GM18867 (cell line): ENCODE results near the gene CACNA2D2.

Experiments
- ATAC-seq: cut with Tn5 transposase; IDR thresholded peaks from one replicate; pipeline ENCODE4 v1.9.1; 2021; ENCODE audit warnings: mild to moderate bottlenecking, moderate library complexity; ENCODE audit not compliant: unreplicated experiment

CACNA2D2 gene

DNA sequence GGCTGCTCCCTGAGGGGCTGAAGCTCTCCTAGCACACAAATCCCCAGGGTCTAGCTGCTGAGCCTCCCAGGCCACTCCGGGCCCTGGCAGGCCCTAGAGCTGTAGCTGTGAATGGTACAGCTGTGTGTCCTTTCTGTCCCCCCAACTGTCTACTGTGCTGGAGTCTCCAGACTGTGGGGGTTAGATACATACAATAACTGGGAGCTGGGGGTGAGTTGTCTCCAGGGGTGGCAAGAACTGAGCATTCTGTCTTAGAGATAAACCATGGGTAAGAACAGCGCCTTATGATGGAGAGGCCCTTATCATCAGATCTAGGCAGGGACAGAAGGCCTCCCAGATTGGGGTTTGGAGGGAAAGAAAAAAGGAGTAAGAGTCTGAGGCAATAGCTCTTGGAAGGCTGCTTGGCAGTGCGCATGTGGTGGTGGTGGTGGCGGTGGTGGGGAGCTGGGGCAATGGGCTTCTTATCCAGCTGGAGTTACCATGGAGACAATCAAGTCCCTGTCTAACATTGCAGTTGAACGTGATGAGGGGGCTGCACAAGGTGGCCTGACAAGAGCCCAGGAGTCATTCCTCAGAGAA is 149.2 kb downstream of the CACNA2D2 start:
- no peak for ATAC-seq

DNA sequence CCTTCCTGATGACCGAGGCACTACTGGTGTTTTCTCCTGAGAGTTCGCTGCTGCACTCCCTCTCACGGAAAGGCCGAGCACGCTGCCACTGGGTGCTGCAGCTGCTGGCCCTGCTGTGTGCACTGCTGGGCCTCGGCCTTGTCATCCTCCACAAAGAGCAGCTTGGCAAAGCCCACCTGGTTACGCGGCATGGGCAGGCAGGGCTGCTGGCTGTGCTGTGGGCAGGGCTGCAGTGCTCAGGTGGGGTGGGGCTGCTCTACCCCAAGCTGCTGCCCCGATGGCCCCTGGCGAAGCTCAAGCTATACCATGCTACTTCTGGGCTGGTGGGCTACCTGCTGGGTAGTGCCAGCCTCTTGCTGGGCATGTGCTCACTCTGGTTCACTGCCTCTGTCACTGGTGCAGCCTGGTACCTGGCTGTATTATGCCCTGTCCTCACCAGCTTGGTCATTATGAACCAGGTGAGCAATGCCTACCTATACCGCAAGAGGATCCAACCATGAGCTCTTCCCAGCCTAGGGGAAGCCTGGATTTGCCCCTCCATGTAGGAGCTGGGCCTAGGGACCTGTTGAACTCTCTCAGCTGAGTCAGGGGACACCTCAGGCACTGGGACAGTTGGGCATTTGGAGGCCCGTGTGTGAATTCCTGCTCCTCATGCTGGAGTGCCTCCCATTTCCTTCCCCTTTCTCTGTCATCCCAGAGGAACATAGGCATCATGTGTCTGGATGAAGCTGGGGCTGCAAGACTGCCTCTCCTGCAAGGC is 150.0 kb downstream of the CACNA2D2 start:
- no peak for ATAC-seq

DNA sequence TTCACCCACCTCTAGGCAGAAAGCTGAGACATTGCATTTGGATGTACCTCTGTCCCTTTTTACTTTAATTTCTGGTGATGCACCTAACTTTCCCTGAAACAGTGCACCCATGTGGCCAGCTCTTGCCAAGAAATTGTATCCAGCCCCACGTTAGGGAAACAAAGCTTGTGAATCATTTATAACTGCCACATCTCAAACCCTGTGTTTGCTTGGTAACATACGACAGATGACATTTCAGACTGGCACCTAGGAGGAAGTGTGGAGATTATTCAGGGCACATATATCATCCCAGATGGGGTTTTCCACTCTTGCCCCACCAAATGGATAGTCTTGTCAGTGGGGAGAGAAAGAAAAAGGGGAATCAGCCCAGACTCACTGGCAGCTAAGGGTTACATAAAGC is 150.7 kb downstream of the CACNA2D2 start:
- ATAC-seq = no peak

DNA sequence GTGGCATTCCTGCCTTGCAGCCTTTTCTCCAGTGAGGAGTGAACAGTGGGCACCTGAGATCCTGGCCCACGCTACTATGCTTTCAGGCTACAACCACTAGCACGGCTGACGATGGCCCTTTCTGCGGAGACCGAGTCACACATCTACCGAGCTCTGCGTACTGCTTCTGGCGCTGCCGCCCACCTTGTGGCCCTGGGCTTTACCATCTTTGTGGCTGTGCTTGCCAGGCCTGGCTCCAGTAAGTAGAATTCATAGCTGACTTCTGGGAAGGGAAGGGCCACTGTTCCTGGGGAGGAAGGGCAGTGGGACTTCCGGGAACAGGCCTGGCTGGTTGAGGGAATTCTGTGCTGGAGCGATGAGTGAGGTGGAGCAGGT is 152.1 kb downstream of the CACNA2D2 start:
- ATAC-seq = no peak

DNA sequence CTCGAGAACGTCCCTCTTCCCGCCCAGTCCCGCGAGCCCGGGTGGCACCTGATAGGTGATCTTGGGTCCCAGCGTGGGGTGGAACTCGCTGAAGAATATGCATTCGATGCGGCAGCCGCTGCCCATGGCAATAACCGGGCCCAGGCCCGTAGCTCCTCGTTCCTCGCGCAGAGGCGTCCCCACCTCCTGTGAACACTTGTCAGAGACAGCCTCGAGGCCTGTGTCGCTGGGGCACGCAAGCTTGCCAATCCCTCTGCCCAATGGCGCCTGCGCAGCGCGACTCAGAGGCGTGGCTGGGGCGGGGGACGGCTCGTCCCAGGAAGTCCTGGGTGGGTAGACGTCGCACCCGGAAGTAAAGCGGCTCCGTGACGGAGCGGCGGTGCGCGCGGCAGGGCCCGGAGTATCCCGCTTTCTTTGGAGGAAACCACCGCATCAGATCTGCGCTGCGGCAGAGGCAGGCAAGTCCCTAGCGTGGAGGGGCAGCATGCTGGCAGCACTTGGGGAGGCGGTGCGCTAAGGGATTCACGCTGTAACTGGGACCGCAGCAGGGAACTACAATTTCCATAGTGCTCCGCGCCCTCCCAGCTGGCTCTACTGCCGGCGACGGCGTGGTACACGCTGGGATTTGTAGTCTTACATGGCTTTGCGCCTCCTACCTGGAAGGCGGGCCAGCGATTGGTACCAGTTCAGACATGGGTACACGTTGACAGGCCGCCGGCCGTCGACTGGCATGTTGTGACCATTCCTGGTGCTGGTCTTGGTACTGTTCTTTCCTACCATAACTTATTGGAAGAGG is 152.7 kb downstream of the CACNA2D2 start, which contains the start of the genes CYB561D2 and NPRL2:
CYB561D2 (plus strand) TSS at position 336 of the 796 bp plus-strand sequence. CDS start 572 bp downstream, outside the sequence.
NPRL2 (minus strand) TSS at position 249 of the 796 bp plus-strand sequence; CDS start at position 126, 123 bp downstream.
- ATAC-seq = peak; percentile 83

DNA sequence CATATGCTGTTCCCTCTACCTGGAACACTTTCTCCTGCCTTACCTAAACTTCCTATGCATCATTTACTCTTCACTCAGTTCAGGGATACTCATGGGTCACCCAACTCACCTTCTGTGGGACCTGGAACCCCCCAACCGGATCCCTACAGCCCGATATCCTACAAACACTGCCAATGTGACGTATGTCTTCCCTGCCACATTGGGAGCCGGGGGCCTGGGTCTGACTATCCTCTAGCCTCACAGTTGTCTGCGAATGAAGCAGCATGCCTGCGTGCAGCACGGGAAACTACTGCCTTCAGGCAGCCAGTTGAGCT is 153.3 kb downstream of the CACNA2D2 start:
- no peak for ATAC-seq

DNA sequence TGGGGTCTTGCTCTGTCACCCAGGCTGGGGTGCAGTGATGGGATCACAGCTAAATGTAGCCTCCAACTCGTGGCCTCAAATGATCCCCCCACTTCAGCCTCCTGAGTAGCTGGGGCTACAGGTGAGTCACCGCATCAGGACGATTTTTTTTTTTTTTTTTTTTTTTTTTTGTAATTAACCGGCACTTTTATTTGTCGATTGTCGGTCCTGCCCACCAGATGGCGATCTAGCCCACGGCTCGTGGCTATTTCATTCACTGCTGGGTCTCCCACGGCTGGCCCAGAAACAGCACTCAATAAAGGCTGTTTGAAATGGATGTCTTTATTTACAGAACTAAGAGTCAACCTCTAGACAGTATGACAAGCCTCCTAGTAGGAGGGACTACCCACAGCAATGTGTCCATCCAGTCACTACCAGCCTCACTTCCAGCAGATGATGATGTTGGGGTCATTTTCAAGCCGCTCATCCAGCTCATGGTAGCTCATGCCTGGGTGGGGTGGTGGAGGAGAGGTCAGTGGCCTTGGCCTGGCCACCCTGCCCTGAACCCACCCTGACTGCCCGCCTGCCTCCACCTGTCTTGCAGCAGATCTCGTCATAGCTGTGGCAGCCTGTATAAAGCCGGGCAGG is 156.1 kb downstream of the CACNA2D2 start:
- ATAC-seq = no peak

DNA sequence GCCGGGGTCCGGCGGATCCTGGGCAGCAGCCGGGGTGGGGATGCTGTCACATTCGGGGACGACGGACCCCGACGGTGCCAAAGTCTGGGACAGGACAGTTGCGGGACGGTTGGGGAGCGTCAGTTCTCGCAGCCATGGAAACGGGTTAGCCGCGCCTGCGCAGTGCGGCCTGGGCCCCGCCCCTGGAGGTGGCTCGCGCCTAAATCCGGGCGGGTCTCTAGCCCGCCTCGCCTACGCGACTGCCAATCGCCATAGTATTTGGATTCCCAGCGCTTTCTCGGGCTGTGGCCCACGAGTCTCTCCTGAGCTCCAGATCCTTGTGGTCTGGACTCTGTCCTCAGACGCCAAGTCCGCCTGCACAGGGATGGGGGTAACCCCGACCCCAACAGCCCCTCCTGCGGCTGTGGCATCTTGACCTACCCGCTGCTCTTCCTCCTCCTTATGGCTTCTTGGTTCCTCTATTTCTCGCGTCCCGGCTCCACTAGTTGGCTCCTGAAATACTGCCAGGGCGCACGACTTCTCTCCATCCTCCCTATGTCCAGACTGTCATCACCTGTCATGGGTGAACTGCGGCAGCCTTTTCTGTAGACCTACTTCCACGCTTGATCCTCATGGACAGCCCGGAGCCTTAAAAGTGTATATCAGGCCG is 157.7 kb downstream of the CACNA2D2 start, which contains the start of gene ZMYND10:
ZMYND10 (minus strand) TSS at position 147 of the 649 bp plus-strand sequence. CDS start 153 bp downstream, outside the sequence.
- no peak for ATAC-seq

DNA sequence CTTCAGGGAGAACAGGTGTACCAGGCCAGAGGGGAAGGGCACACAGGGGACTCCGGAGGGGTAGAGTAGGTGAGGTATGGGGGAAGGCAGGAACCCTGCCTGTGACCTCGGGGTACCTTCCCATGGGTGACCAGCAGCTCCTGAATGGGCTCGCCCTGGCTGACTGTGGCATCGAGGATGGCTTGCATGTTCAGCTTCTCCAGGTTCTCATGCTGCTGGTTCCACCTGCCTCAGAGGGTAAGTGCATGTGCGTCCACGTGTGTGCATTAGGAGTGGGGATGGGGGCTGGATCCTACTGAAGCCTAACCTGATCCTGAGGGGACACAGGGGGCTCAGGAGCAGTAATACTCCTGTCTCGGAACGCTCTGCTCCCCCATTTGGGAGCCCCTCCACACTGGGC is 158.4 kb downstream of the CACNA2D2 start:
- no peak for ATAC-seq

DNA sequence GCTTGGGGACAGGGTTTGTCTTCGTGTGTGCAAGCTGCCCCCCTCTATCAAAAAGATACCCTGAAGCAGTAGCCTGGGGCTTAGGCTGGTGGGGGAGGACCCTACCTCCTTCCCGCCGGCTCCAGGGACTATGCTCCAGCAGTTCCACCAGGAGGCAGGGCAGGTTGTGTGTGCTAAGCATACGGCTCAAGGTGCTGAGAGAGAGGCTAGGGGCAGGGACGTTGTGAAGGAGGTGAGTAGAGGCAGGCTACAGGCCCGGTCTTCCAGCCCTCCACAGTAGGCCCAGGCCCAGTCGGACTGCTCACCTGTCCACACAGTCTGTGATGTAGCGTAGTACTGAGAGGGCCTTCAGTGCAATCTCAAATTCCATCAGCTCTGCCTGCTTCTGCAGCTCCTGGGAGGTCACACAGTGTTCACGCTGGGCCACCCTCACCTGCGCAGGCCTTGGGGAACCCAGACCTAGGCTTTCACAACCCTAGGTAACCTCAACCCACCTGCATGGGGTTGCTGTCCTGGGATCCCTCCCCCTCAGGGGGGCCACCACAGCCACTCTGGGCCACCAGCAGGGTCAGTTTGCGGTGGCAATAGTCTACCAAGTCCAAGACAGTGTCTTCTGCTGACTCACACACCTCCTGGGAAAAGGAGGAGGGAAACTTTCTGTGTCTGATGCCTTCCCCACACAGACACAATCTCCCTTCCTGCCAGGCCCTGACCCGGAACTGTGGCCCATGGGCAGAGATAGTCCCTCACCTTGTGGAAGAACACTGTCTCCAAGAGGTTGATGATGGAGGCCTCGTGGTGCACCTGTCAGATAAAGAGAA is 160.4 kb downstream of the CACNA2D2 start:
- no peak for ATAC-seq

DNA sequence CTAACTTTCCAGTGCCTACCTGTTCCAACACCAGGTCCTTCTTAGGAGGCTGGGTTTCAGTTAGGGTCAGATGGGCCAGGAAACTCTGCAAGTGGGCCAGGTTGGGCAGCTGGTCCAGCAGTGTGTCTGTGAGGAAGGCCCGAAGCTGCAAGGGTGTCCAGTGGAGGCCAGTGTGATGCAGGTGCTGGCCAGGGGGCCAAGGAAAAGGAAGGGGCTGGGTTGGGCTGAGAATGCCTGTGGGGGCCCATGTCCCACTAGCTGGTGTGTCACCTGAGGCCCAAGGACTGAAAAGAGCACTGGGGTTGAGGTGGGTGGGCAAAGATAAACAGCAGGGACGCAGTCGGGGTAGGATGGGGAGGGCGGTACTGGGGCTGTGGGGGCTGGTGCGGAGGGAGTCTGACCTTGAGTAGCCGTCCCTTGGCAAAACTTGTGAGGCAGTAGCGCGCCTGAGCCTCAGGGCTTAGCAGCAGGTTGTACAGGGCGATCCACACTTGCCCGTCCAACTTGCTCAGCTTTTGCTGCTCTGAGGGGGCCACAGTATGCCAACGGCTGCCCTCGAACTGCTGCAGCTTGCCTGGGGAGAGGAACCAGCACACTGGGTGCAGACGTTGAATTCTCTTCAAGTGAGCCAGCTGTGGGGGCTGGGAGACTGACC is 161.3 kb downstream of the CACNA2D2 start:
- ATAC-seq = no peak

DNA sequence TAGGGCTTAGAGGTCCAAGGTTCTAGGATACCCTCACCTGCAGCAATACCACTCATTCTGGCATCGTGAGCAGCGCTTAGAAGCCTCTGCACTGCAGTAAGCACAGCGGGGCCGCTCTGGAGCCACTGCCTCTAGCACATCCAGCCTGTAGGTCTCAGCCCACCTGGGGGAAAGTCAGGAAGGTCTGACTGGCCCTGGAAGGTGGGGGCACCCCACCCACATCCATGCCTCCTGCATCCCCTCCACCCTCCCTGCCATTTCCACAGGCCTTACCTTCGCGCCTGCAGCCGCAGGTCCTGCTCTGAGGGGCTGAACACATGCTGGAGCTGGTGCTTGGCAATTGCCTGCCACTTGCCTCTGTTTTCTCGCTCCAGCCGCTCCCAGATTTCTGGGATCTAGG is 161.9 kb downstream of the CACNA2D2 start:
- ATAC-seq = no peak

DNA sequence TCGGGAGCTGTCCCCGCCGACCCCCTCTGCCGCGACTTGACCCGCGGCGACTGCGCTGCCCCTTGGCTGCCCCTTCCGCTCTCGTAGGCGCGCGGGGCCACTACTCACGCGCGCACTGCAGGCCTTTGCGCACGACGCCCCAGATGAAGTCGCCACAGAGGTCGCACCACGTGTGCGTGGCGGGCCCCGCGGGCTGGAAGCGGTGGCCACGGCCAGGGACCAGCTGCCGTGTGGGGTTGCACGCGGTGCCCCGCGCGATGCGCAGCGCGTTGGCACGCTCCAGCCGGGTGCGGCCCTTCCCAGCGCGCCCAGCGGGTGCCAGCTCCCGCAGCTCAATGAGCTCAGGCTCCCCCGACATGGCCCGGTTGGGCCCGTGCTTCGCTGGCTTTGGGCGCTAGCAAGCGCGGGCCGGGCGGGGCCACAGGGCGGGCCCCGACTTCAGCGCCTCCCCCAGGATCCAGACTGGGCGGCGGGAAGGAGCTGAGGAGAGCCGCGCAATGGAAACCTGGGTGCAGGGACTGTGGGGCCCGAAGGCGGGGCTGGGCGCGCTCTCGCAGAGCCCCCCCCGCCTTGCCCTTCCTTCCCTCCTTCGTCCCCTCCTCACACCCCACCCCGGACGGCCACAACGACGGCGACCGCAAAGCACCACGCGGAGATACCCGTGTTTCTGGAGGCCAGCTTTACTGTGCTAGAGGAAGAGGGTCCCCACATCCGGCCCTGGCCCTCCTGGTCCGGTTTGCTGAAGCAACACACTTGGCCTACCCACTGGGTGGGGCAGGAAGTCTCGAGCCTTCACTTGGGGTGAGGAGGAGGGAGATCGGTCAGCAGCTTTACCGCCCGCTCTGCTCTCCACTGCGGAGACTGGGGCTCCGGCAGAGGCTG is 162.7 kb downstream of the CACNA2D2 start, which contains the start of gene RASSF1:
RASSF1 (minus strand) TSS at position 389 of the 882 bp plus-strand sequence; CDS start at position 358, 31 bp downstream.
- ATAC-seq = no peak

DNA sequence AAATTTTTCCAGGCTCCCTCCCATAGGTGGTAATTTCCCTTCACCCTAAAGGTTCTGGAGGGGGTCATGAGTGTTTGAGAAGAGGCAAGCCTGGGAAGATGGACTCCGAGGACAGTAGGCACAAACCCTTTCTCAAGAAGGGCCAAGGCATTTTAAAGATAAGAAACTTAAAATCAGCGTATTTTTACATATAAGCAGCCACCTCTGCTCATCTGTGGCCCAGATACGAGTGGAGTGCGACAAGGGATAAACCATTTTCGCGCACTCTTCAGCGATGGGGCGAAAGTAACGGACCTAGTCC is 163.3 kb downstream of the CACNA2D2 start:
- ATAC-seq = no peak

DNA sequence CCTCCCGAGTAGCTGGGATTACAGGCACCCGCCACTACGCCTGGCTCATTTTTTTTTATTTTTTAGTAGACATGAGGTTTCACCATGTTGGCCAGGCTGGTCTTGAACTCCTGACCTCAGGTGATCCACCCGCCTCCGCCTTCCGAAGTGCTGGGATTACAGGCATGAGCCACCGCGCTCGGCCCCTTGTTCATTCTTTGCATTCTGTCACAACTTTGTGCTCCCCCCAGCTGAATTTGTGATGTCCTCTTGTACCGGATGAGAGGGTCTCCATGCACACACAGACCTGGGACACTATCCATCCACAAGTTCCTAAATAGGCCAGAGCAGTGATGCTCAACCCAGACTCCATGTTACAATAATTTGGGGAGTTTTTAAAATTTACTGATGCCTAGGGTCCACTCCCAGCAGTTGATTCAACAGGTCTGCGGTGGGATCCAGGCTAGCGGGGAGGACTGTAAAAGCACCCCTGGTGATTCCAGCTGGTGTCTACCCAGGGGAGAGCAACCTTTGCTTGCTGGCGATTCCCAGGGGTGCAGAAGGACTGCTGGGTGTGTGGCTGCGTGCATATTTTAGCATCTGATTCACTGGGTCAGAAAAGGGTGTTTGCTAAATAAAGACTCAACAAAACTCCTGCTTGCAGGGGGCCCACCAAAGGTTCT is 163.8 kb downstream of the CACNA2D2 start:
- ATAC-seq = no peak

DNA sequence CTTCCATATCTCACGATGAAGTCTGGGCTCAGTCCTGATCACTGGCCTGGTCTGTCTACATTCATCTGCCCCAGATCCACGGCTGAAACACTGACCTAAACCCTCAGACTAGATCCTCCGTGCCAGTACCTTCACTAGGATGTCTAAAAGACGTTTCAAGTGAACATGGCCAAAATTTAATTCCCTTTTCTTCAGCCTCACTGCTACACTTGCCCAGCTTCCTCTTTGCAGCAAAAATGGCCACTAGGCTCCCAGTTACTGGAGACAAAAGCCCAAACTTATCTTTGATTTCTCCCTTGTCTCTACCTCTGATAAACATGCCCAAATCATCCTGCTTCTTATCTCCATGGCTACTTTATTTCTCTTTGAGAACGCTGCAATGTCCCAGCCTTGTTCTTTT is 164.5 kb downstream of the CACNA2D2 start:
- no peak for ATAC-seq

DNA sequence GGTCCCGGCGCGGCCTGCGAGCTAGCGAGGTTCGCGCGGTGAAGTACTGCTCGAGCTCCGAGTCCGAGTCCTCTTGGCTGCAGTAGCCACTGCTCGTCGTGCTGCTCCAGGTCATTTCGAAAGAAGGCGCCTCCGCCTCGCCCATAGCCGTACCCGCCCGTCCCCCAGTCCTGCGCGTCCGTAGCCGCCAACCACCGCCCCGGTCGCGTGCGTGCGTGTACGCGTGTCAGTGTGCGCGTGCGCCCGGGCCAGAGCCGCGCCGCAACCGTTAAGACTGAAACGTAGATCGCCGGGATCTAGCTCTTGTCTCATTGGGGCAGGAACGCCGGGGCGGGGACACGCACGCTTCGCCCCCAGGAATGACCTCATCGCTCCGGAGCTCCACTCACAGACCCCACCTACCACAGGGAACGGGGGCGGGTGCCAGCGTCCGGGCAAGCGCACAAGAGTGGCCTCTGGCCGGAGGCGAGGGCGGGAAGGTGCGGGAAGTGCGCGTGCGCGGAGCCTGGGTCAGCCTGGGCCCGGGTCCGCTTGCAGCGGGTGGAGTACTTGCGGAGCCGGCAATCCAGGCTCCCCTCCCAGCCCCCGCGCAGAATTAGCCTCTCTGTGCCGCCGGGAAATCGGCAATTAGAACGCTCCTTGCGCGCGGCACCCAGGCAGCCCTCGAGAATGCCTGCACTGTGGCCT is 166.1 kb downstream of the CACNA2D2 start:
- ATAC-seq = peak; percentile 69
